GM10847 (cell line): ENCODE measurements around the gene LDLRAD3.

Experiments
- POLR2A ChIP-seq: IDR thresholded peaks from 2 replicates; pipeline ENCODE4 v1.6.1; 2011; ENCODE audit not compliant: insufficient read length; ENCODE audit errors: extremely low read depth

The LDLRAD3 gene

GRCh38 chr11:36077886-36078685, 134.2 kb downstream of the LDLRAD3 start:
- TF ChIP-seq POLR2A, result no peak

- no peak for TF ChIP-seq POLR2A
Measured at GRCh38 chr11:36078686-36079055, 134.8 kb downstream of the LDLRAD3 start.

GRCh38 chr11:36079878-36080675, 136.2 kb downstream of the LDLRAD3 start:
- TF ChIP-seq POLR2A, result no peak

GRCh38 chr11:36081274-36081945, 137.5 kb downstream of the LDLRAD3 start:
- TF ChIP-seq POLR2A, result no peak

- TF ChIP-seq POLR2A, result no peak
Measured at GRCh38 chr11:36086366-36086765, 142.5 kb downstream of the LDLRAD3 start.

- no peak for TF ChIP-seq POLR2A
Measured at GRCh38 chr11:36088266-36088972, 144.6 kb downstream of the LDLRAD3 start.

- no peak for TF ChIP-seq POLR2A
Measured at GRCh38 chr11:36089920-36090319, 146.1 kb downstream of the LDLRAD3 start.

- TF ChIP-seq POLR2A, result no peak
Measured at GRCh38 chr11:36090356-36091109, 146.7 kb downstream of the LDLRAD3 start.

- TF ChIP-seq POLR2A, result no peak
Measured at GRCh38 chr11:36091256-36091811, 147.5 kb downstream of the LDLRAD3 start.

- no peak for TF ChIP-seq POLR2A
Measured at GRCh38 chr11:36092314-36093030, 148.6 kb downstream of the LDLRAD3 start.

- no peak for TF ChIP-seq POLR2A
Measured at GRCh38 chr11:36093548-36093947, 149.7 kb downstream of the LDLRAD3 start.

- no peak for TF ChIP-seq POLR2A
Measured at GRCh38 chr11:36094164-36094563, 150.3 kb downstream of the LDLRAD3 start.

GRCh38 chr11:36095716-36096115, 151.9 kb downstream of the LDLRAD3 start:
- TF ChIP-seq POLR2A, result no peak
